ENCODE data around the gene MIER3.

The MIER3 gene

GRCh38 chr5:56941981-56942380 is 9.9 kb downstream of the MIER3 start:
- no peak overlapping the region for H3K27ac Mint-ChIP-seq
- H3K4me3 Mint-ChIP-seq, result no peak overlapping the region
- DNase-seq, result no peak
- H3K4me1 Mint-ChIP-seq, result no peaks in the 10 kb centered on the region
- no peaks in the 10 kb centered on the region for H3K27me3 Mint-ChIP-seq
- peaks cover 54% of the 10 kb centered on the region for H3K36me3 Mint-ChIP-seq
- CTCF ChIA-PET, result no interaction called here
- H3K9me3 Mint-ChIP-seq, result no peaks in the 10 kb centered on the region

- H3K27me3 Mint-ChIP-seq, result no peaks in the 10 kb centered on the region
- CTCF ChIA-PET, result no interaction called here
- no peak for DNase-seq
- H3K4me3 Mint-ChIP-seq, result no peak overlapping the region
- H3K4me1 Mint-ChIP-seq, result no peaks in the 10 kb centered on the region
- H3K9me3 Mint-ChIP-seq, result no peaks in the 10 kb centered on the region
- peaks cover 64% of the 10 kb centered on the region for H3K36me3 Mint-ChIP-seq
- no peak overlapping the region for H3K27ac Mint-ChIP-seq
These were observed 13.1 kb downstream of the MIER3 start for GRCh38 chr5:56938858-56939257.

GRCh38 chr5:56934325-56934724 is 17.6 kb downstream of the MIER3 start:
- Mint-ChIP-seq H3K9me3 (no peaks in the 10 kb centered on the region), H3K27me3 (no peaks in the 10 kb centered on the region), H3K36me3 (peaks cover 54% of the 10 kb centered on the region), H3K4me1 (no peaks in the 10 kb centered on the region), H3K27ac (no peak overlapping the region), H3K4me3 (no peak overlapping the region)
- CTCF ChIA-PET, result interaction anchor here (1.0 kb wide), 1 partner anchor 204 kb away, joined by 3 read pairs; no protein-coding TSS in a partner anchor
- DNase-seq, result no peak

- DNase-seq, result no peak
- Mint-ChIP-seq H3K27me3 (no peaks in the 10 kb centered on the region), H3K27ac (no peak overlapping the region), H3K4me1 (peaks cover 2% of the 10 kb centered on the region), H3K9me3 (no peaks in the 10 kb centered on the region), H3K36me3 (peaks cover 45% of the 10 kb centered on the region), H3K4me3 (no peak overlapping the region)
- CTCF ChIA-PET, result no interaction called here
These were observed 29.0 kb downstream of the MIER3 start for GRCh38 chr5:56922922-56923321.

- Mint-ChIP-seq H3K27me3 (no peaks in the 10 kb centered on the region), H3K4me3 (no peak overlapping the region), H3K36me3 (peaks cover 32% of the 10 kb centered on the region), H3K4me1 (peaks cover 2% of the 10 kb centered on the region), H3K9me3 (no peaks in the 10 kb centered on the region), H3K27ac (no peak overlapping the region)
- DNase-seq, result no peak
- CTCF ChIA-PET, result interaction anchor here (1.2 to 1.7 kb wide), 3 partner anchors 20 to 656 kb away, joined by 3 to 7 read pairs (median 4); no protein-coding TSS in a partner anchor
These were observed 31.8 kb downstream of the MIER3 start for GRCh38 chr5:56919942-56920662.

- no peaks in the 10 kb centered on the region for H3K27me3 Mint-ChIP-seq
- H3K9me3 Mint-ChIP-seq, result no peaks in the 10 kb centered on the region
- H3K4me1 Mint-ChIP-seq, result peaks cover 2% of the 10 kb centered on the region
- no peak overlapping the region for H3K27ac Mint-ChIP-seq
- no peak overlapping the region for H3K4me3 Mint-ChIP-seq
- peaks cover 17% of the 10 kb centered on the region for H3K36me3 Mint-ChIP-seq
- no peak for DNase-seq
- CTCF ChIA-PET, result interaction anchor here (0.6 kb wide), 3 partner anchors 10 to 481 kb away, joined by 3 read pairs; no protein-coding TSS in a partner anchor
These were observed 33.9 kb downstream of the MIER3 start for GRCh38 chr5:56918054-56918453.

GRCh38 chr5:56917534-56917933 is 34.4 kb downstream of the MIER3 start:
- H3K27ac Mint-ChIP-seq, result no peak overlapping the region
- DNase-seq, result no peak
- no peak overlapping the region for H3K4me3 Mint-ChIP-seq
- CTCF ChIA-PET, result interaction anchor here (0.6 to 0.9 kb wide), 2 partner anchors 11 to 15 kb away, joined by 3 to 4 read pairs; no protein-coding TSS in a partner anchor
- H3K36me3 Mint-ChIP-seq, result peaks cover 12% of the 10 kb centered on the region
- no peaks in the 10 kb centered on the region for H3K27me3 Mint-ChIP-seq
- H3K4me1 Mint-ChIP-seq, result peaks cover 2% of the 10 kb centered on the region
- H3K9me3 Mint-ChIP-seq, result no peaks in the 10 kb centered on the region

GRCh38 chr5:56914678-56915077 is 37.2 kb downstream of the MIER3 start:
- H3K9me3 Mint-ChIP-seq, result no peaks in the 10 kb centered on the region
- CTCF ChIA-PET, result interaction anchor here (1.5 kb wide), 1 partner anchor 224 kb away, joined by 4 read pairs; no protein-coding TSS in a partner anchor

GRCh38 chr5:56913766-56914165 is 38.2 kb downstream of the MIER3 start:
- CTCF ChIA-PET, result no interaction called here
- Mint-ChIP-seq H3K9me3 (no peaks in the 10 kb centered on the region), H3K27ac (no peak overlapping the region), H3K4me1 (peaks cover 19% of the 10 kb centered on the region), H3K36me3 (peaks cover 3% of the 10 kb centered on the region), H3K4me3 (no peak overlapping the region), H3K27me3 (peaks cover 5% of the 10 kb centered on the region)
- DNase-seq, result no peak

More at GRCh38 chr5:56914678-56915077, 37.2 kb downstream of the MIER3 start:
- no peaks in the 10 kb centered on the region for H3K27me3 Mint-ChIP-seq
- H3K4me1 Mint-ChIP-seq, result peaks cover 15% of the 10 kb centered on the region
- H3K36me3 Mint-ChIP-seq, result peaks cover 3% of the 10 kb centered on the region
- H3K27ac Mint-ChIP-seq, result no peak overlapping the region
- no peak overlapping the region for H3K4me3 Mint-ChIP-seq
- no peak for DNase-seq

GRCh38 chr5:56910210-56910965 is 41.5 kb downstream of the MIER3 start:
- CTCF ChIA-PET, result interaction anchor here (0.8 to 5.2 kb wide), 7 partner anchors 10 to 388 kb away, joined by 3 to 24 read pairs (median 3); no protein-coding TSS in a partner anchor
- Mint-ChIP-seq H3K36me3 (no peaks in the 10 kb centered on the region), H3K9me3 (no peaks in the 10 kb centered on the region), H3K27me3 (peaks cover 21% of the 10 kb centered on the region), H3K4me1 (peaks cover 24% of the 10 kb centered on the region), H3K27ac (peak overlapping the region; percentile 88), H3K4me3 (peak overlapping the region; percentile 75)
- DNase-seq, result no peak

- Mint-ChIP-seq H3K4me3 (peak within 1 kb of the TSS; percentile 75), H3K4me1 (peaks cover 24% of the 10 kb centered on the region), H3K27ac (peak within 1 kb of the TSS; percentile 88), H3K36me3 (no peaks in the 10 kb centered on the region), H3K9me3 (no peaks in the 10 kb centered on the region), H3K27me3 (peaks cover 29% of the 10 kb centered on the region)
- CTCF ChIA-PET, result interaction anchor here (0.5 to 5.2 kb wide), 4 partner anchors 9 to 389 kb away, joined by 3 to 24 read pairs (median 3); no protein-coding TSS in a partner anchor
- peak; percentile 94 for DNase-seq
These were observed 42.4 kb downstream of the MIER3 start, which contains the start of gene SETD9 for GRCh38 chr5:56909294-56910209. TSS of gene SETD9 (plus strand) at chr5:56909596. CDS start at chr5:56909646, 50 bp downstream.

- Mint-ChIP-seq H3K27me3 (peaks cover 34% of the 10 kb centered on the region), H3K36me3 (no peaks in the 10 kb centered on the region), H3K4me1 (peaks cover 24% of the 10 kb centered on the region), H3K9me3 (no peaks in the 10 kb centered on the region), H3K4me3 (peak overlapping the region; percentile 75), H3K27ac (peak overlapping the region; percentile 69)
- no peak for DNase-seq
- CTCF ChIA-PET, result interaction anchor here (1.3 to 5.2 kb wide), 2 partner anchors 229 to 389 kb away, joined by 3 to 24 read pairs; no protein-coding TSS in a partner anchor
These were observed 43.0 kb downstream of the MIER3 start for GRCh38 chr5:56908942-56909293.

- Mint-ChIP-seq H3K4me3 (no peak overlapping the region), H3K9me3 (no peaks in the 10 kb centered on the region), H3K4me1 (no peaks in the 10 kb centered on the region), H3K27me3 (peaks cover 20% of the 10 kb centered on the region), H3K36me3 (peaks cover 11% of the 10 kb centered on the region), H3K27ac (no peak overlapping the region)
- peak; percentile 36 for DNase-seq
- CTCF ChIA-PET, result interaction anchor here (0.6 to 7.5 kb wide), 17 partner anchors 9 to 629 kb away, joined by 3 to 64 read pairs (median 4); no protein-coding TSS in a partner anchor
These were observed 50.9 kb downstream of the MIER3 start for GRCh38 chr5:56900858-56901578.

Data from activated naive CD4-positive, alpha-beta T cell treated with anti-CD3 and anti-CD28 coated beads, Interleukin-2, amount 10 ng/mL, durations not matched to agents 7 days and 5 days (primary cell).